ENCODE results near the gene MAP4K4.

DNA sequence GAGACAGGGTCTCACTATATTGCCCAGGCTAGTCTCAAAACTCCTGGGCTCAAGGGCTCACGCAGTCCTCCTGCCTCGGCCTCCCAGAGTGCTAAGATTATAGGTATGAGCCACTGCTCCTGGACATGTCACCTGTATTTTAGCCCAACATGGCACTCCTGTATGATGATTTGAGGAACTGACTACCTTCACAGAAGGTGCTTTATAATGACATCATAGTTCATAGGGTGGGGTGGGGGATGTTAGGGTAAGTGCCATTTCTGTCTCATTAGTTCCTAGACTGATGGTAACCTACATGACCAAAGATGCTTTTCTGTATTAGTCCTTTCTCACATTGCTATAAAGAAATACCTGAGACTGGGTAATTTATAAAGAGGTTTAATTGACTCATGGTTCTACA, 109.7 kb downstream of the MAP4K4 start:
- TF ChIP-seq, protein P1, sequence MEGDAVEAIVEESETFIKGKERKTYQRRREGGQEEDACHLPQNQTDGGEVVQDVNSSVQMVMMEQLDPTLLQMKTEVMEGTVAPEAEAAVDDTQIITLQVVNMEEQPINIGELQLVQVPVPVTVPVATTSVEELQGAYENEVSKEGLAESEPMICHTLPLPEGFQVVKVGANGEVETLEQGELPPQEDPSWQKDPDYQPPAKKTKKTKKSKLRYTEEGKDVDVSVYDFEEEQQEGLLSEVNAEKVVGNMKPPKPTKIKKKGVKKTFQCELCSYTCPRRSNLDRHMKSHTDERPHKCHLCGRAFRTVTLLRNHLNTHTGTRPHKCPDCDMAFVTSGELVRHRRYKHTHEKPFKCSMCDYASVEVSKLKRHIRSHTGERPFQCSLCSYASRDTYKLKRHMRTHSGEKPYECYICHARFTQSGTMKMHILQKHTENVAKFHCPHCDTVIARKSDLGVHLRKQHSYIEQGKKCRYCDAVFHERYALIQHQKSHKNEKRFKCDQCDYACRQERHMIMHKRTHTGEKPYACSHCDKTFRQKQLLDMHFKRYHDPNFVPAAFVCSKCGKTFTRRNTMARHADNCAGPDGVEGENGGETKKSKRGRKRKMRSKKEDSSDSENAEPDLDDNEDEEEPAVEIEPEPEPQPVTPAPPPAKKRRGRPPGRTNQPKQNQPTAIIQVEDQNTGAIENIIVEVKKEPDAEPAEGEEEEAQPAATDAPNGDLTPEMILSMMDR (IDR thresholded peaks at IDR 0.05), result no peak
- no peak for TF ChIP-seq EZH2phosphoT487 (IDR thresholded peaks at IDR 0.05)

Data from neural progenitor cell (in vitro differentiated cells).